ENCODE data around the gene PPP1R13B.

GRCh38 chr14:103719751-103720150 lies 127.6 kb downstream of the PPP1R13B start:
- TF ChIP-seq CTCF (tag by site-specific recombination; IDR thresholded peaks at IDR 0.05) (no peak), ZNF398 (tag by site-specific recombination; IDR thresholded peaks at IDR 0.05) (no peak), ZNF140 (tag by site-specific recombination; IDR thresholded peaks at IDR 0.05) (no peak), ZBTB20 (tag by site-specific recombination; IDR thresholded peaks at IDR 0.05) (no peak), ZBTB17 (tag by site-specific recombination; IDR thresholded peaks at IDR 0.05) (no peak), ZNF223 (tag by site-specific recombination; IDR thresholded peaks at IDR 0.05) (no peak), ATF2 (tag by site-specific recombination; IDR thresholded peaks at IDR 0.05; ENCODE audit: low read depth) (no peak)

Measured in HEK293 (cell line).